GM23338 (cell line): ENCODE results near the gene CAST. TPM values are rescaled to one million over a fixed set of nuclear protein-coding genes. Genes with fewer than 3 reads are reported as not detected.
"Not testable (repeated sequence)": the region's sequence is repeated elsewhere in the genome, so short reads cannot be mapped to it uniquely, and the experiment has no call there.

Experiments
- ATAC-seq: fragments of 200-7000 bp; cut with Tn5 transposase; 3 replicates; pipeline ENCODE4 v1.9.1; 2020
- DNase-seq: peaks from one replicate; pipeline ENCODE4 v3.0.0-alpha.2; 2015; ENCODE audit warnings: low spot score
- H2AFZ ChIP-seq: fragments of 200-600 bp; sonication (generic); 2 replicates; pipeline ENCODE4 v1.8.0; 2016; ENCODE audit warnings: antibody characterized with exemption, mild to moderate bottlenecking, moderate library complexity
- H3F3A ChIP-seq: fragments of 200-600 bp; sonication (generic); replicated peaks from 2 replicates; pipeline ENCODE4 v1.8.0; 2017; ENCODE audit warnings: antibody characterized with exemption, mixed run types, low read depth
- H3K27ac ChIP-seq: fragments of 200-600 bp; sonication (generic); 2 replicates; pipeline ENCODE4 v1.6.1; 2016; ENCODE audit warnings: low read depth
- H3K27me3 ChIP-seq: fragments of 200-600 bp; sonication (generic); 2 replicates; pipeline ENCODE4 v1.8.0; 2016; ENCODE audit warnings: mild to moderate bottlenecking, mixed run types, moderate library complexity; ENCODE audit not compliant: insufficient read depth
- H3K36me3 ChIP-seq: fragments of 200-600 bp; sonication (generic); 2 replicates; pipeline ENCODE4 v1.8.0; 2016; ENCODE audit warnings: mild to moderate bottlenecking; ENCODE audit not compliant: insufficient read depth
- H3K4me1 ChIP-seq: fragments of 200-600 bp; sonication (generic); 2 replicates; pipeline ENCODE4 v1.8.0; 2016; ENCODE audit warnings: mild to moderate bottlenecking, moderate library complexity; ENCODE audit not compliant: insufficient read depth
- H3K4me2 ChIP-seq: fragments of 200-600 bp; sonication (generic); 2 replicates; pipeline ENCODE4 v1.7.1; 2017; ENCODE audit warnings: mixed run types
- H3K4me3 ChIP-seq: fragments of 200-600 bp; sonication (generic); 2 replicates; pipeline ENCODE4 v1.6.1; 2016; ENCODE audit warnings: mixed run types
- H3K79me2 ChIP-seq: fragments of 200-600 bp; sonication (generic); replicated peaks from 2 replicates; pipeline ENCODE4 v1.8.0; 2017; ENCODE audit warnings: mild to moderate bottlenecking; ENCODE audit not compliant: insufficient read depth
- H3K9me2 ChIP-seq: fragments of 200-600 bp; sonication (generic); 2 replicates; pipeline ENCODE4 v1.8.0; 2017; ENCODE audit not compliant: insufficient read depth
- H4K20me1 ChIP-seq: fragments of 200-600 bp; sonication (generic); replicated peaks from 2 replicates; pipeline ENCODE4 v1.8.0; 2017; ENCODE audit warnings: mild to moderate bottlenecking; ENCODE audit not compliant: insufficient read depth
- H3K27ac Mint-ChIP-seq: 2 replicates; pipeline ENCODE4 v1.8.0; 2020; ENCODE audit warnings: inconsistent platforms, mild to moderate bottlenecking, moderate library complexity, mixed read lengths
- H3K27me3 Mint-ChIP-seq: 3 replicates; pipeline ENCODE4 v1.8.0; 2022; ENCODE audit warnings: low read depth, mild to moderate bottlenecking, moderate library complexity, mixed read lengths, inconsistent platforms; ENCODE audit not compliant: insufficient read depth, poor library complexity
- H3K36me3 Mint-ChIP-seq: 3 replicates; pipeline ENCODE4 v1.8.0; 2021; ENCODE audit warnings: low read depth, mild to moderate bottlenecking, inconsistent platforms, moderate library complexity, mixed read lengths
- H3K4me1 Mint-ChIP-seq: 3 replicates; pipeline ENCODE4 v1.8.0; 2020; ENCODE audit warnings: mild to moderate bottlenecking, inconsistent platforms, mixed read lengths
- H3K4me3 Mint-ChIP-seq: 3 replicates; pipeline ENCODE4 v1.8.0; 2021; ENCODE audit warnings: moderate library complexity, mild to moderate bottlenecking, inconsistent platforms, mixed read lengths
- H3K9me3 Mint-ChIP-seq: 3 replicates; pipeline ENCODE4 v1.8.0; 2020; ENCODE audit warnings: moderate library complexity, mild to moderate bottlenecking, inconsistent platforms, mixed read lengths
- CTCF ChIP-seq, 2 experiments: fragments of 200-600 bp in 1 of 2; sonication (generic) in 1 of 2; conservative IDR thresholded peaks; 2 replicates each; pipeline versions ENCODE4 v1.5.1 to v1.6.1; 2016 to 2017; ENCODE audit warnings: antibody characterized with exemption in 2 of 2, low read depth in 2 of 2, mild to moderate bottlenecking in 2 of 2, moderate library complexity in 1 of 2
- EZH2 ChIP-seq: fragments of 200-600 bp; sonication (generic); IDR thresholded peaks from one replicate; pipeline ENCODE4 v1.8.0; 2017; ENCODE audit warnings: antibody characterized with exemption, mild to moderate bottlenecking, low read depth; ENCODE audit not compliant: unreplicated experiment
- EZH2phosphoT487 ChIP-seq: fragments of 200-600 bp; sonication (generic); IDR thresholded peaks from one replicate; pipeline ENCODE4 v1.8.1; 2018; ENCODE audit warnings: antibody characterized with exemption; ENCODE audit not compliant: unreplicated experiment
- JUNB ChIP-seq: IDR thresholded peaks from one replicate; pipeline ENCODE4 v1.6.1; 2016; ENCODE audit warnings: antibody characterized with exemption; ENCODE audit not compliant: unreplicated experiment
- NANOG ChIP-seq: IDR thresholded peaks from 2 replicates; pipeline ENCODE4 v1.6.1; 2016; ENCODE audit warnings: antibody characterized with exemption, borderline replicate concordance
- STAT1 ChIP-seq: IDR thresholded peaks from one replicate; pipeline ENCODE4 v1.6.1; 2016; ENCODE audit warnings: antibody characterized with exemption; ENCODE audit not compliant: unreplicated experiment
- ZNF331 ChIP-seq: fragments of 250-450 bp; sonication (Bioruptor Pico); IDR thresholded peaks from 2 replicates; pipeline ENCODE4 v1.5.0; 2020; ENCODE audit warnings: low read depth, mild to moderate bottlenecking, moderate library complexity
- ZNF462 ChIP-seq: fragments of 250-450 bp; sonication (Bioruptor Pico); IDR thresholded peaks from 2 replicates; pipeline ENCODE4 v1.5.0; 2020; ENCODE audit warnings: mild to moderate bottlenecking, moderate library complexity
- polyA plus RNA-seq: library from polyadenylated mRNA; unstranded; fragments of >200 nt; fragmentation: Nextera tagmentation; extraction: Ambion mirVana; gene quantifications from 2 replicates; pipeline ENCODE4 v1.2.1, GENCODE V29; 2016
- total RNA-seq: library from RNA; depleted of rRNA; stranded (reverse); fragments of >200 nt; shearing (Covaris generic); gene quantifications from 2 replicates; pipeline ENCODE4 v1.2.3, GENCODE V29; 2014

The CAST gene
- total and polyA plus RNA-seq, 2 experiments from 2014 or later = 37.9 to 57.7 TPM

- no peaks in the 10 kb centered on the region for H3K27me3 Mint-ChIP-seq
- peak; percentile 31; the same call in 2 of the 3 replicates for ATAC-seq
- H3K79me2 ChIP-seq = no peaks in the 10 kb centered on the region
- no peaks in the 10 kb centered on the region for H3K27me3 ChIP-seq
- H2AFZ ChIP-seq = no peak overlapping the region
- 0 out of 2 replicates have a peak overlapping the region, but pooled peaks have one; percentile 26 for H3K27ac ChIP-seq
- peak overlapping the region; percentile 12; the same call in 1 of the 2 replicates for H3K27ac Mint-ChIP-seq
- peaks cover 11% of the 10 kb centered on the region for H3K4me1 Mint-ChIP-seq
- peaks cover 12% of the 10 kb centered on the region; the same call in 2 of the 3 replicates for H3K36me3 Mint-ChIP-seq
- H3K4me2 ChIP-seq = no peak overlapping the region
- H3K36me3 ChIP-seq = no peaks in the 10 kb centered on the region
- H3K4me3 ChIP-seq = no peak overlapping the region
- no peak overlapping the region for H3K4me3 Mint-ChIP-seq
- no peaks in the 10 kb centered on the region for H3F3A ChIP-seq
- H3K9me3 Mint-ChIP-seq = no peaks in the 10 kb centered on the region
- no peak for DNase-seq
- H3K4me1 ChIP-seq = peaks cover 19% of the 10 kb centered on the region
- no peaks in the 10 kb centered on the region for H3K9me2 ChIP-seq
- TF ChIP-seq ZNF462 (CRISPR knock-in tag) (no peak), EZH2 (no peak), CTCF (conservative IDR thresholded peaks at IDR 0.05; ENCODE audit: low read depth in 2 of 2) (peak; percentile 17 to 35; a peak in 2 of 4 replicates), EZH2phosphoT487 (no peak), STAT1 (no peak), NANOG (no peak), JUNB (no peak), ZNF331 (CRISPR knock-in tag) (no peak)
- H4K20me1 ChIP-seq = no peaks in the 10 kb centered on the region
These were observed 81.6 kb downstream of the CAST start for GRCh38 chr5:96743805-96744204.

GRCh38 chr5:96744218-96744617 lies 82.0 kb downstream of the CAST start:
- ATAC-seq, DNase-seq, H2AFZ ChIP-seq, H3K27me3 Mint-ChIP-seq, H3K4me2 ChIP-seq, H3K9me2 ChIP-seq, H3K27me3 ChIP-seq, H3K27ac Mint-ChIP-seq, H4K20me1 ChIP-seq, H3K27ac ChIP-seq, H3K4me3 ChIP-seq, H3K36me3 ChIP-seq, H3F3A ChIP-seq, H3K79me2 ChIP-seq, H3K4me3 Mint-ChIP-seq, H3K9me3 Mint-ChIP-seq: not testable (repeated sequence)
- H3K4me1 ChIP-seq = peaks cover 19% of the 10 kb centered on the region
- H3K36me3 Mint-ChIP-seq = peaks cover 12% of the 10 kb centered on the region; the same call in 2 of the 3 replicates
- H3K4me1 Mint-ChIP-seq = peaks cover 11% of the 10 kb centered on the region
